Caki2 (cell line): ENCODE results near the gene FLACC1. TPM values are rescaled to one million over a fixed set of nuclear protein-coding genes. Genes with fewer than 3 reads are reported as not detected.
"Not testable (repeated sequence)": the region's sequence is repeated elsewhere in the genome, so short reads cannot be mapped to it uniquely, and the experiment has no call there.

ENCODE experiments used
- DNase-seq: peaks from one replicate; pipeline ENCODE4 v3.0.0-alpha.2; 2015; ENCODE audit warnings: low read depth
- in situ Hi-C: cut with HindIII; loops from 2 replicates; pipeline ENCODE4 v1.10.0; 2016; ENCODE audit warnings: low sequenced_read_pairs, low pct_unique_long_range_greater_than_20kb, mixed read lengths
- total RNA-seq: library from RNA; depleted of rRNA; stranded (reverse); fragments of >200 nt; shearing (Covaris generic); gene quantifications from 2 replicates; pipeline ENCODE4 v1.2.3, GENCODE V29; 2014; ENCODE audit warnings: low replicate concordance

The FLACC1 gene
- total RNA-seq, 1 experiment from 2014 or later: not detected

DNA sequence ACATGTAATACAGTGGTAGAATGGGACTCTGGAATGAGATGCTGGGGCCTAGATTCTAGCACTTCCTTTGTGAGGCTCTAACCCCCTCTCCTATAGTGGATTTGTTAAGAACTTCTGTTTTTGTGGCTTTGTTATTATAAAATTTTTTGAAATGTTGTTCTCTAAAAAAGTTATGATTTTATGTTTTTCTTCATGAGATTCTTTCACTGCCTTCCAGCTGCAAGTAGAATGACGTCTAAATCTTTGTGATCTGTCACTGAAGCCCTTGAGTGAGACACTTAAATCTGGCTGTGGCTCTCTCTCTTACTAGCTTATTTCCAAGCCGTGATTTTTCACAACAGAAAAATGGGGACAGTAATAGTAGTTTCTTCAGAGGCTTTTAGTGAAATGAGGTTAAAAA lies 95.2 kb downstream of the FLACC1 start:
- in situ Hi-C loops: no loop called here
- DNase-seq: no peak

DNA sequence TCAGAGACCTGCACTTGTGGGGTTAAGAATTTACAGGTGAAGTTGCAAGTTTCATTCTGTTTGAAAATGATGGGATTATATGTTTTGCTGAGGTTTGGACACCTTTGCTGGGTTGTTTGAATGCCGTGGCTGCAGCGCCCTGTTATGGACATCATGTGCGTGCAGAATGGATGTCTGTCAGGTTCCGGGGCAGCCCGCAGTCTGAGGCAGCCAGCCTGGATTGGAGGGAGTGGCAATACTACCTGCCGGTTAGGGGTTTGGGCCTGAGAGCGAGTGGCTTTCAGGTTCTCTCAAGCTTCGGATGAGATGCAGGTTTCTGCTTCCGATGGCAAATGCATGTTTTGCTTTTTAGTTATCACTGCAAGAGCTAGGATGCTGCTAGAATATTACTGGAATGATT lies 95.7 kb downstream of the FLACC1 start:
- DNase-seq: no peak
- in situ Hi-C loops: no loop called here

GRCh38 chr2:201260302-201260800 lies 96.8 kb downstream of the FLACC1 start, which contains the start of gene CASP8:
Gene CASP8 (plus strand): TSS chr2:201260536. CDS start chr2:201266487, 5,951 bp downstream.
- peak; percentile 26 for DNase-seq
- in situ Hi-C loops: no loop called here

DNA sequence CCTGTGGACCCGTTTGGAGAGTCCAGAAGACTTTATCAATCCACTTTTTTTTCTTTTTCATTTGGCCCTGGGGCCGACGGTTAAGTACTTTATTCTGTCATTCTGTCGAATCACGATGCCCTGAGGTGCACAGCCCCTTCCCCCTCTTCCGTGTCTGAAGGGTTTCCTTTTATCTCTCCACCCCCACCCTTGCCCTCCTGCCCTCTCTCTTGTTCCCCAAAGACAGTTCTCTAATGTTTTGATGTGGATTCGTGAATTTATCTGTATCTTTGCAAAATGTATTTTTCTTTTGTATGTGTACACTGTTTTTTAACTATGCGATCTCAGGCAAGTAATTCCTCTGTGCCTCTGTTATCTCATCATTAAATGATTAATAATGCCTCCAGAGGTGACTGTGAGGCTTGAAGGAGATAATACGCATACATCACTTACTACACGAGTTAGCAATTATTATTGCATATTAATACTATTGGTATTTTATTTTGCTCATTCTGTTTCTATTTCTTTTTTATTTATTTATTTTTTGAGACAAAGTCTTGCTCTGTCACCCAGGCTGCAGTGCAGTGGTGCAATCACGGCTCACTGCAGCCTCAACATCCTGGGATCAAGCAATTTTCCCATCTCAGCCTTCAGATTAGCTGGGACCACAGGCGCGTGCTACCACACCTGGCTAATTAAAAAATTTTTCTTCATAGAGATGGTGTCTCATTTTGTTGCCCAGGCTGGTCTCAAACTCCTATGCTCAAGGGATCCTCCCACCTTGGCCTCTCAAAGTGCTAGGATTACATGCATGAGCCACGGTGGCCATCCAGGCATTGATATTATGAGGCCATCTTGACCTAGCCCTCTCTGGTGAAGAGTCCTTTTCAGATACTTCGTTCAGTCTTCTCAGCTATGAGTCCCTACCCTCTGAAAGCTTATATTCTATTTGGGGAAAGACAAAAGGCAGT lies 98.2 kb downstream of the FLACC1 start:
- in situ Hi-C loops: no loop called here

DNA sequence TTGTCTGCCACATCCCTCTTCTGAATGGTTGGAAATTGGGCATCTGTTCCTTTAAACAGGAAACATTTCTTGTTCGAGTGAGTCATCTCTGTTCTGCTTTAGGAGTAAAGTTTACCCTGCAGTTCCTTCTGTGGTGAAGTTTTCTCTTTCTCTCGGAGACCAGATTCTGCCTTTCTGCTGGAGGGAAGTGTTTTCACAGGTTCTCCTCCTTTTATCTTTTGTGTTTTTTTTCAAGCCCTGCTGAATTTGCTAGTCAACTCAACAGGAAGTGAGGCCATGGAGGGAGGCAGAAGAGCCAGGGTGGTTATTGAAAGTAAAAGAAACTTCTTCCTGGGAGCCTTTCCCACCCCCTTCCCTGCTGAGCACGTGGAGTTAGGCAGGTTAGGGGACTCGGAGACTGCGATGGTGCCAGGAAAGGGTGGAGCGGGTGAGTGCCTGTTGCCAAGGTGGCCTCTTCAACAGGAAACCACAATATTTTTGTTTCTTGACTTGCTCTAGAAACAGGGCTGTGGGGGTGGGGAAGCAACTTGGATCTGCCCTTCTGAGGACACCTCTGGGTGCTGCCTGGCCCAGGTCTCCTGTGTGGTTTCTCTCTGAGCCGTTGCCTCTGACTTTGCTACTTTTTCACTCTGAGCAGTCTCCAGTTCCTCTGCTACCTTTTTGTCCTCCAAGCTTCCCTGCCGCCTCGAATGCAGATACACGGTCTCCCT lies 99.0 kb downstream of the FLACC1 start:
- in situ Hi-C loops: no loop called here
- DNase-seq: peak; percentile 97

More for the DNA sequence above, 98.2 kb downstream of the FLACC1 start:
- peak; percentile 35 for DNase-seq

DNA sequence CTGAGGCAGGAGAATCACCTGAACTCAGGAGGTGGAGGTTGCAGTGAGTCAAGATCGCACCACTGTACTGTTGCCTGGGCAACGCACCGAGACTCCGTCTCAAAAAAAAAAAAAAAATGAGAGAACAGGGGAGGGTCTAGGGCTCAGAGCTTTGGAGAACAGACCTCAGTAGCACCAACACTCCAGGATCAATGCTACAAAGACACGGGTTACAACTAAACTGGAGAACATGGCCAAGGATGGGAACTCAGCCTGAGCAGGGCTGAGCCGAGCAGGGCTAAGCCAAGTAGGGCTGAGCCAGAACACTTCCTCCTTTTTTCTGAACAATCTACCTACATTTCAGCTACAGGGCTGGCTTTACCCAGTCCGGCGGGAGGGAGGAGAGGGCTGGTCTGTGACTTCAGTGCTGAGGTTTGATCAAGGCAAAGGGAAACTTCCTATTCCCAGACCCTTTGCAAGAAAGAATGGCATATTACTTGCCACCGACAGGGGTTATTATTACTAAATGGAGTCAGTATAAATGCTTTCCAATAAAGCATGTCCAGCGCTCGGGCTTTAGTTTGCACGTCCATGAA lies 99.7 kb downstream of the FLACC1 start:
- peak; percentile 86 for DNase-seq
- in situ Hi-C loops: no loop called here

- in situ Hi-C loops: no loop called here
- DNase-seq: no peak
Observed at GRCh38 chr2:201256082-201256481, 101.1 kb downstream of the FLACC1 start.

DNA sequence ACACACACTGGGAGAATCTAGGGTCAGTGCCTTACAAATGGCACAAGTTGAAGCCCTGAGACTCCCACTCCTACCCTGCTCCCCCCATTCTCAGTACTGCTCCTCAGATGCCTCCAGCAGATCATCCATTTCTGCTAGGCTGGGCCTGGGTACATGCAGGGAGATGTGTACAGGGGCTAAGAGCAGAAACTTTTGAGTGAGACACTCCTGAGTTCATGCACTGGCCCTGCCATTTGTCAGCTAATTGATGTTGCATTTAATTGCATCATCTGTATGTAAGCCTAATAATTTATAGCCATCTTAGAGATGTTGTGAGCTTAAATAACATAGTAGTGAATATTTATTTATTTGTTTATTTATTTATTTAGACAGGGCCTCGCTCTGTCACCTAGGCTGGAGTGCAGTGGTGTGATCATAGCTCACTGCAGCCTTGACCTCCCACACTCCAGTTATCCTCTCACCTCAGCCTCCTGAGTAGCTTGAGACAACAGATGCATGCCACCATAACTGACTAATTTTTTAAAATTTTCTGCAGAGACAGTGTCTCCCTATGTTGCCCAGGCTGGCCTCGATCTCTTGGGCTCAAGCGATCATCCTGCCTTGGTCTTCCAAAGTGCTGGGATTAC lies 101.6 kb downstream of the FLACC1 start:
- no peak for DNase-seq
- in situ Hi-C loops: no loop called here

DNA sequence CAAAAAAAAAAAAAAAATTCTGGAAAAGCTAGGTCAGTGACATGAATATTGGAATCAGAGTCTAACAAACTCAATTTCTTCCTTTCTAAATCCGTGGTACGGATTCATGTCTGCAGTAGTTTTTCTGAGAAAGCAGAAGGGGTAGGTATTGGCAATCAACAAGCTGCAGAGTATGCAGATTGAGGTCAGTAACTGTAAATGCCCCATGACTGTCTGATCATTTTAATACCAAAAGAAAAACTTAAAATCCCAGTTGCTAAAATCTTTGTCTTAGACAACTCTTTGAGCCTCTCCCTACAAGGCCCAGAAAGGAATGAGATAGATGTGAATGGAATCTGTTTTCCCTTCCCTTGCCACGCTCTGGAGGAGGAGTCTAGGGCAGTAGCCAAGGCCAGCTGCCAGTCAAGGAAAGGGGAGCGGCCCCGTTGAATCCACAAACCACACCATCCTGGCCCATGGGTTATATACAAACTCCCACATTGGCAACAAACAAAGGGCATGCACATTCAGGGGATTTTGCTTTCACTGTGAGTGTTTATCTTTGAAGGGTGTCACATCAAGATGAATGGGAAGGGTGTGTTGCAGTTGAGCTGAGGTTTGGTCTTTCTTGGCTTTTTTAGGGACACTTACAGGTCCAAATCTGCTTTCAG lies 102.9 kb downstream of the FLACC1 start:
- DNase-seq: peak; percentile 92
- in situ Hi-C loops: no loop called here

GRCh38 chr2:201250741-201251140 lies 106.4 kb downstream of the FLACC1 start:
- in situ Hi-C loops: no loop called here
- DNase-seq: no peak

DNA sequence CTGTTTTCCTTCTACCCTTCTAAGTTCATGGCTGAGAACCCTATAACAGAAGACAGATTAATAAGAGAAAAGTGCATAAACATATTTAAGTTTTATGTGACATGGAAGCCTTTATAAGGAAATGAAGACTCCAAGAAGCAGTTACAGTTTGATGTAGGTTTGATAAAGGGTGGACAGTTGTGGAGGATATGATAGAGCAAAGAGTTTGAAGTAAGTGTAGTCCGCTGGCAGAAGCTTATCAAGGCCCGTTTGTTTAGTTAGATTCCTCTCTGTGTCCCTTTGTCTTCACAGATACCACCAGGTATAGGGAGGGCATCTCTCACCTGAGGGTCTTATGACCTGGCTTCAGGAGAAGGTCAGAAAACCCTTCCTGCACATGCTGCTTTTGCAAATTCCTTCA lies 107.3 kb downstream of the FLACC1 start:
- in situ Hi-C loops: no loop called here

GRCh38 chr2:201248288-201248844 lies 108.8 kb downstream of the FLACC1 start:
- no peak for DNase-seq
- in situ Hi-C loops: no loop called here

More for the DNA sequence above, 107.3 kb downstream of the FLACC1 start:
- no peak for DNase-seq

DNA sequence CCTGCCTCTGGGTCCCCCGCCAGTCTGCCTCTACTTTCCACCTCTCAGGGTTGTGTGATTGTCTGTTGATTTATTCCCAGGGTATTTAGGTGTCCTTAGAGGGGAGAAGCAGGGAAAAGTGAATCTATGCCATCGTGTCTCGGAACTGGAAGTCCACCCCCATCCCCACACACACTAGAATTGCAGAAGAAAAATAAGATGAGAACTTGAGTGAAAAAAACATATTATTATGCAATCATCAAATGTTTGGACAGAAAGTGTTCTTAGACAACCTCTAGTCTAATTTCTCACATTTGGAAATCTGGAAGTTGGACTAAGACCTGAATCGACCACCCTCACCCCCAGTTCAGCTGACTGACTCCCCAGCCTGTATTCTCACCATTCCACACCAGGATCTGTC lies 110.9 kb downstream of the FLACC1 start:
- in situ Hi-C loops: no loop called here
- DNase-seq: no peak

- in situ Hi-C loops: no loop called here
- DNase-seq: no peak
Observed at GRCh38 chr2:201244829-201245228, 112.3 kb downstream of the FLACC1 start.

DNA sequence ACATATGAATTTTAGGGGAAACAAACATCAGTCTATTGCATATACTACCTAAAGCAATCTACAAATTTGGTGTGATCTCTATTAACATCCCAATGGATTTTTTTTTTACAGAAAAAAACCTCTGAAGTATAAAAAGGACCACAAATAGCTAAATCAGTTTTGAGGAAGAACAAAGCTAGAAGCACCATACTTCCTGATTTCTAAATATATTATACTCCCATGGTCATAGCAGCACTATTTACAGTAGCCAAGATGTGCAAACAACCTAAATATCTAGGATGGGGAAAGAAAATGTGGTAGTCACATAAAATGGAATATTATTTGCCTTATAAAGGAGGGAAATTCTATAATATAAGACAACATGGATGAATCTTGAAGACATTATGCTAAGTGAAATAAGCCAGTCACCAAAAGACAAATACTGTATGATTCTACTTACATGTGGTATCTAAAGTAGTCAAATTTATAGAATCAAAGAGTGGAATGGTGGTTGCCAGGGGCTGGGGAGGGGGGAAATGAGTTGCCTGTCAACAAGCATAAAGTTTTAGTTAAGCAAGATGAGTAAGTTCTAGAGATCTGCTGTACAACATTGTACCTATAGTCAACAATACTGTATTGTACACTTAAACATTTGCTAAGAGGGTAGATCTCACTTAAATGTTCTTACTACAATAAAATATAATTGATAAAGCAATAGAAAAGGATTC lies 114.4 kb downstream of the FLACC1 start:
- in situ Hi-C loops: no loop called here
- no peak for DNase-seq

GRCh38 chr2:201239167-201239935 lies 117.8 kb downstream of the FLACC1 start:
- in situ Hi-C loops, DNase-seq: not testable (repeated sequence)
